ENCODE measurements around the gene LRRN3.

Gene LRRN3

GRCh38 chr7:111080495-111081105, 10.3 kb upstream of the LRRN3 start:
- no peak for DNase-seq

GRCh38 chr7:111081546-111082267, 9.2 kb upstream of the LRRN3 start:
- DNase-seq, result no peak

- no peak for DNase-seq
Measured at GRCh38 chr7:111082351-111082750, 8.6 kb upstream of the LRRN3 start.

- no peak for DNase-seq
Measured at GRCh38 chr7:111083413-111083812, 7.5 kb upstream of the LRRN3 start.

GRCh38 chr7:111085356-111085755, 5.6 kb upstream of the LRRN3 start:
- DNase-seq, result no peak

GRCh38 chr7:111086532-111086931, 4.4 kb upstream of the LRRN3 start:
- DNase-seq, result no peak

GRCh38 chr7:111088328-111088727, 2.6 kb upstream of the LRRN3 start:
- DNase-seq, result no peak

- DNase-seq, result peak; percentile 74
Measured at GRCh38 chr7:111089822-111090426, 1.0 kb upstream of the LRRN3 start.

- peak; percentile 25 for DNase-seq
Measured at GRCh38 chr7:111091593-111092358, 849 bp downstream of the LRRN3 start.

- no peak for DNase-seq
Measured at GRCh38 chr7:111092406-111093236, 1.7 kb downstream of the LRRN3 start.

GRCh38 chr7:111093496-111093895, 2.6 kb downstream of the LRRN3 start:
- DNase-seq, result no peak

- no peak for DNase-seq
Measured at GRCh38 chr7:111094419-111094818, 3.5 kb downstream of the LRRN3 start.

- DNase-seq, result no peak
Measured at GRCh38 chr7:111096997-111097396, 6.1 kb downstream of the LRRN3 start.

GRCh38 chr7:111098011-111098925, 7.3 kb downstream of the LRRN3 start:
- no peak for DNase-seq

GRCh38 chr7:111098926-111099250, 8.0 kb downstream of the LRRN3 start:
- no peak for DNase-seq

- DNase-seq, result no peak
Measured at GRCh38 chr7:111101856-111102646, 11.1 kb downstream of the LRRN3 start.

- DNase-seq, result no peak
Measured at GRCh38 chr7:111103136-111103535, 12.2 kb downstream of the LRRN3 start.

- DNase-seq, result no peak
Measured at GRCh38 chr7:111103678-111104274, 12.8 kb downstream of the LRRN3 start.

- DNase-seq, result no peak
Measured at GRCh38 chr7:111104710-111105109, 13.8 kb downstream of the LRRN3 start.

- no peak for DNase-seq
Measured at GRCh38 chr7:111105269-111105668, 14.3 kb downstream of the LRRN3 start.
